HepG2 (cell line): ENCODE measurements around the gene SLC44A5. TPM values are rescaled to one million over a fixed set of nuclear protein-coding genes. Genes with fewer than 3 reads are reported as not detected.
A peak's percentile ranks its signal among the peaks of the same experiment; 100 is the strongest.

Source experiments
- ATAC-seq: fragments of 200-7000 bp; cut with Tn5 transposase; 3 replicates; pipeline ENCODE4 v1.9.1; 2020; ENCODE audit warnings: mild to moderate bottlenecking, moderate library complexity
- BruUV-seq: library from RNA; stranded (reverse); fragments of 400-500 nt; replicated peaks from 2 replicates; lab custom pipeline; 2021; lab: Mats Ljungman, UMichigan
- CTCF ChIA-PET: fragments of 300-600 bp; formaldehyde crosslinking; extraction: SDS; loops from one replicate; lab custom pipeline; 2021; ENCODE audit warnings: low total read pairs, inconsistent platforms, low intra/inter-chr PET ratio; lab: Yijun Ruan, JAX
- POLR2A ChIA-PET: fragments of 350-600 bp; sonication (Branson Sonifier 250); formaldehyde crosslinking; loops from one replicate; lab custom pipeline; 2020; ENCODE audit warnings: antibody characterized with exemption, inconsistent platforms; lab: Yijun Ruan, JAX
- DNase-seq: peaks from one replicate; pipeline ENCODE4 v3.0.0-alpha.2; 2015; ENCODE audit warnings: low spot score
- FAIRE-seq: peaks from 3 replicates; lab custom pipeline; 2011; peaks lifted over from hg19 to GRCh38; lab: Jason Lieb, UNC
- H2AFZ ChIP-seq: one replicate; pipeline ENCODE4 v1.6.1; 2011; ENCODE audit warnings: low read length, inconsistent platforms
- H3K27ac ChIP-seq: fragments of 300-600 bp; 3 replicates; pipeline ENCODE4 v1.8.0; 2011; ENCODE audit warnings: mixed run types, mild to moderate bottlenecking, mixed read lengths, low read length, inconsistent platforms; ENCODE audit not compliant: insufficient read depth; ENCODE audit errors: extremely low read length
- H3K27me3 ChIP-seq, 2 experiments: fragments of 200-600 bp in 1 of 2; 2 replicates in 1 of 2; 3 replicates in 1 of 2; pipeline versions ENCODE4 v1.6.0 to v1.8.0; 2011; ENCODE audit warnings: low read length in 2 of 2, mild to moderate bottlenecking in 2 of 2, moderate library complexity in 2 of 2, inconsistent platforms in 1 of 2; ENCODE audit not compliant: insufficient read depth in 2 of 2, control insufficient read depth in 1 of 2
- H3K36me3 ChIP-seq, 2 experiments: fragments of 200-600 bp in 1 of 2; replicated peaks in 1 of 2; 2 replicates in 1 of 2; 3 replicates in 1 of 2; pipeline versions ENCODE4 v1.5.1 to v1.8.0; 2011; ENCODE audit warnings: low read length in 2 of 2, inconsistent platforms in 1 of 2; ENCODE audit not compliant: insufficient read depth in 2 of 2, control insufficient read depth in 1 of 2
- H3K4me1 ChIP-seq: 2 replicates; pipeline ENCODE4 v1.5.1; 2012; ENCODE audit warnings: low read length, inconsistent platforms; ENCODE audit not compliant: insufficient read depth
- H3K4me2 ChIP-seq: 2 replicates; pipeline ENCODE4 v1.6.0; 2011; ENCODE audit warnings: low read depth, low read length, inconsistent platforms
- H3K4me3 ChIP-seq, 3 experiments: fragments of 200-600 bp in 1 of 3; sonication (generic), shearing (Covaris generic) in 1 of 3; replicated peaks in 1 of 3; 2 replicates each; pipeline ENCODE4 v1.5.1; 2011 to 2016; ENCODE audit warnings: low read length in 3 of 3, inconsistent platforms in 2 of 3, low read depth in 2 of 3, mild to moderate bottlenecking in 2 of 3, control low read depth in 1 of 3, mixed read lengths in 1 of 3; ENCODE audit not compliant: insufficient read depth in 1 of 3
- H3K79me2 ChIP-seq: one replicate; pipeline ENCODE4 v1.6.1; 2011; ENCODE audit warnings: low read length, inconsistent platforms; ENCODE audit not compliant: insufficient read depth
- H3K9ac ChIP-seq: 2 replicates; pipeline ENCODE4 v1.6.0; 2011; ENCODE audit warnings: mild to moderate bottlenecking, low read depth, low read length, inconsistent platforms; ENCODE audit not compliant: insufficient read depth
- H3K9me3 ChIP-seq: 2 replicates; pipeline ENCODE4 v1.5.1; 2012; ENCODE audit warnings: mild to moderate bottlenecking, low read length
- H4K20me1 ChIP-seq: 2 replicates; pipeline ENCODE4 v1.6.0; 2011; ENCODE audit warnings: inconsistent platforms, mild to moderate bottlenecking, low read length, moderate library complexity; ENCODE audit not compliant: insufficient read depth
- AKAP8 ChIP-seq: sonication (generic); formaldehyde crosslinking; IDR thresholded peaks from 2 replicates; pipeline ENCODE4 v1.5.1; 2020; ENCODE audit warnings: mild to moderate bottlenecking, missing genetic modification reagents
- IKZF1 ChIP-seq: fragments of 450-650 bp; IDR thresholded peaks from 2 replicates; pipeline ENCODE4 v1.7.1; 2016
- LCORL ChIP-seq, 2 experiments: fragments of 450-650 bp in 1 of 2; sonication (generic) in 1 of 2; formaldehyde crosslinking in 1 of 2; IDR thresholded peaks; 2 replicates each; pipeline versions ENCODE4 v1.5.0 to v1.6.1; 2017 to 2020; ENCODE audit warnings: antibody characterized with exemption in 1 of 2, missing genetic modification reagents in 1 of 2
- MED1 ChIP-seq: sonication (generic); formaldehyde crosslinking; IDR thresholded peaks from 2 replicates; pipeline ENCODE4 v1.4.0; 2020; ENCODE audit warnings: missing genetic modification reagents
- MIER2 ChIP-seq: IDR thresholded peaks from 2 replicates; pipeline ENCODE4 v1.6.1; 2016; ENCODE audit warnings: missing biosample characterization, missing genetic modification reagents
- NFIC ChIP-seq: IDR thresholded peaks from 2 replicates; pipeline ENCODE4 v1.6.1; 2012; ENCODE audit warnings: mild to moderate bottlenecking, low read length, inconsistent platforms
- RAD21 ChIP-seq: fragments of 450-650 bp; formaldehyde crosslinking; IDR thresholded peaks from 2 replicates; pipeline ENCODE4 v1.5.0; 2020; ENCODE audit warnings: mild to moderate bottlenecking
- SAFB2 ChIP-seq: sonication (generic); formaldehyde crosslinking; IDR thresholded peaks from 2 replicates; pipeline ENCODE4 v1.5.1; 2020; ENCODE audit warnings: missing genetic modification reagents, low read depth, mild to moderate bottlenecking, borderline replicate concordance
- SMC3 ChIP-seq: IDR thresholded peaks from 2 replicates; pipeline ENCODE4 v1.6.1; 2011; ENCODE audit warnings: low read length, improper control_type of control experiment
- SRSF4 ChIP-seq: fragments of 200-400 bp; formaldehyde crosslinking; IDR thresholded peaks from one replicate; pipeline ENCODE4 v1.6.1; 2018; ENCODE audit warnings: mild to moderate bottlenecking, low read depth, low read length, moderate library complexity; ENCODE audit not compliant: poor library complexity, severe bottlenecking
- TCF7L2 ChIP-seq: IDR thresholded peaks from 2 replicates; pipeline ENCODE4 v1.6.1; 2011; ENCODE audit warnings: mild to moderate bottlenecking, low read depth, low read length, moderate library complexity
- TEAD3 ChIP-seq: optimal IDR thresholded peaks from 2 replicates; pipeline ENCODE3; 2016; ENCODE audit warnings: borderline replicate concordance
- ZNF382 ChIP-seq: sonication (generic); formaldehyde crosslinking; IDR thresholded peaks from 2 replicates; pipeline ENCODE4 v1.5.0; 2020; ENCODE audit warnings: missing genetic modification reagents, mild to moderate bottlenecking, borderline replicate concordance
- ZNF570 ChIP-seq: sonication (generic); formaldehyde crosslinking; IDR thresholded peaks from 2 replicates; pipeline ENCODE4 v1.4.0; 2020; ENCODE audit warnings: mild to moderate bottlenecking, missing genetic modification reagents, borderline replicate concordance
- WGBS: methylation state at CpG from one replicate; pipeline ENCODE4 v1.1.6; 2017; ENCODE audit warnings: low lambda C conversion rate; 5-methylcytosine and 5-hydroxymethylcytosine counted together
- in situ Hi-C: cut with HindIII; loops from 2 replicates; pipeline ENCODE4 v1.10.0; 2017; ENCODE audit warnings: low pct_unique_long_range_greater_than_20kb; ENCODE audit not compliant: extremely low pct_ligation_motif_present
- intact Hi-C: fragments of 100-400 bp; cut with micrococcal nuclease; formaldehyde crosslinking; loops from one replicate; pipeline ENCODE4 v1.10.0; 2022; ENCODE audit not compliant: unreplicated experiment
- polyA plus RNA-seq, 8 experiments: library from polyadenylated mRNA; depleted of rRNA in 3 of 8; stranded (reverse) in 7 of 8; unstranded in 1 of 8; fragments of >200 nt; fragmentation: Illumina TruSeq in 4 of 8; extraction: Trizol in 4 of 8; gene quantifications; 2 replicates each; pipeline versions ENCODE4 v1.2.1 to v1.2.3, GENCODE V29; 2011 to 2016; ENCODE audit warnings: low read depth in 4 of 8, missing spikeins in 1 of 8, mixed read lengths in 1 of 8; ENCODE audit not compliant: insufficient read depth in 1 of 8
- total RNA-seq, 5 experiments: library from RNA; depleted of rRNA; stranded (reverse); fragments of >200 nt; fragmentation: Illumina TruSeq; extraction: Trizol; gene quantifications; 2 replicates each; pipeline ENCODE4 v1.2.3, GENCODE V29; 2016; ENCODE audit warnings: low read depth in 1 of 5
- TF ChIP-seq, protein P1 (sequence below): sonication (generic); formaldehyde crosslinking; IDR thresholded peaks from 2 replicates; pipeline ENCODE4 v1.4.0; 2020; ENCODE audit warnings: mild to moderate bottlenecking, missing genetic modification reagents
- TF ChIP-seq, protein P2 (sequence below): IDR thresholded peaks from 2 replicates; pipeline ENCODE4 v1.6.1; 2012; ENCODE audit warnings: low read depth, low read length, improper control_type of control experiment
- TF ChIP-seq, protein P3 (sequence below): sonication (generic); formaldehyde crosslinking; IDR thresholded peaks from 2 replicates; pipeline ENCODE4 v1.5.0; 2020; ENCODE audit warnings: mild to moderate bottlenecking, missing genetic modification reagents, moderate library complexity

The SLC44A5 gene
- total and polyA plus RNA-seq, 2 of the 13 experiments (the other 11 are each of a cell fraction or from before 2014, with no cell fraction given), result 8.0 to 16.0 TPM

DNA sequence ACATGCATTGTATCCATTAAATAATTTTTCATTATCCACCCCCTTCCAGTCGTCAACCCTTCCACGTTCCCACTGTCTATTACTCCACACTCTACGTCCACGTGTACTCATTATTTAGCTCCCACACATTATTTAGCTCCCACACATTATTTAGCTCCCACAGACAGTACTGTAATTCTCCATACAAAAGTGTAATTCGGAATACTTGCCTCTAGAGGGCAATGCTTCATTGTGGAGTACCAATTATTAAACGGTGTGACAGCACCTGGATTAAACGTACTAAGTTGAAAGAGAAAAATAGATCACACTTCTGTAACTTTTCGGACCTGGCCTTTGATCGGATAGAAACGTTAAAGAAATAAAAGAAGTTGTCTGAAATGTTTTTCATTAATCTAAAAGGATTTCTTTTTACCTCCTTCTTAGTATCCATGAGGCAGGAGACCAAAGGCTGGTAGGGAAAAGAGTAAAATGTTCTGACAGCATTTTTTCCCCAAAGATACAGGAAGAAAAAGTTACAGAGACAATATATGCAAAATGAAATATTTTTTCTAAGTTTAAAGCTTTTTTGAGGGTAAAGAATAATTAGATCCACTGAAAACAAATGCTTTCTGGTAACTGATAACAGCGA, 377.5 kb downstream of the SLC44A5 start:
- peak; percentile 68 for FAIRE-seq
- TF ChIP-seq, protein P1, sequence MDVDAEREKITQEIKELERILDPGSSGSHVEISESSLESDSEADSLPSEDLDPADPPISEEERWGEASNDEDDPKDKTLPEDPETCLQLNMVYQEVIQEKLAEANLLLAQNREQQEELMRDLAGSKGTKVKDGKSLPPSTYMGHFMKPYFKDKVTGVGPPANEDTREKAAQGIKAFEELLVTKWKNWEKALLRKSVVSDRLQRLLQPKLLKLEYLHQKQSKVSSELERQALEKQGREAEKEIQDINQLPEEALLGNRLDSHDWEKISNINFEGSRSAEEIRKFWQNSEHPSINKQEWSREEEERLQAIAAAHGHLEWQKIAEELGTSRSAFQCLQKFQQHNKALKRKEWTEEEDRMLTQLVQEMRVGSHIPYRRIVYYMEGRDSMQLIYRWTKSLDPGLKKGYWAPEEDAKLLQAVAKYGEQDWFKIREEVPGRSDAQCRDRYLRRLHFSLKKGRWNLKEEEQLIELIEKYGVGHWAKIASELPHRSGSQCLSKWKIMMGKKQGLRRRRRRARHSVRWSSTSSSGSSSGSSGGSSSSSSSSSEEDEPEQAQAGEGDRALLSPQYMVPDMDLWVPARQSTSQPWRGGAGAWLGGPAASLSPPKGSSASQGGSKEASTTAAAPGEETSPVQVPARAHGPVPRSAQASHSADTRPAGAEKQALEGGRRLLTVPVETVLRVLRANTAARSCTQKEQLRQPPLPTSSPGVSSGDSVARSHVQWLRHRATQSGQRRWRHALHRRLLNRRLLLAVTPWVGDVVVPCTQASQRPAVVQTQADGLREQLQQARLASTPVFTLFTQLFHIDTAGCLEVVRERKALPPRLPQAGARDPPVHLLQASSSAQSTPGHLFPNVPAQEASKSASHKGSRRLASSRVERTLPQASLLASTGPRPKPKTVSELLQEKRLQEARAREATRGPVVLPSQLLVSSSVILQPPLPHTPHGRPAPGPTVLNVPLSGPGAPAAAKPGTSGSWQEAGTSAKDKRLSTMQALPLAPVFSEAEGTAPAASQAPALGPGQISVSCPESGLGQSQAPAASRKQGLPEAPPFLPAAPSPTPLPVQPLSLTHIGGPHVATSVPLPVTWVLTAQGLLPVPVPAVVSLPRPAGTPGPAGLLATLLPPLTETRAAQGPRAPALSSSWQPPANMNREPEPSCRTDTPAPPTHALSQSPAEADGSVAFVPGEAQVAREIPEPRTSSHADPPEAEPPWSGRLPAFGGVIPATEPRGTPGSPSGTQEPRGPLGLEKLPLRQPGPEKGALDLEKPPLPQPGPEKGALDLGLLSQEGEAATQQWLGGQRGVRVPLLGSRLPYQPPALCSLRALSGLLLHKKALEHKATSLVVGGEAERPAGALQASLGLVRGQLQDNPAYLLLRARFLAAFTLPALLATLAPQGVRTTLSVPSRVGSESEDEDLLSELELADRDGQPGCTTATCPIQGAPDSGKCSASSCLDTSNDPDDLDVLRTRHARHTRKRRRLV, result no peak
- peak; percentile 90 for TF ChIP-seq TEAD3
- no peak for TF ChIP-seq AKAP8
- TF ChIP-seq SMC3, result peak; percentile 17; the same call in 1 of the 2 replicates
- no peak for TF ChIP-seq SAFB2
- TF ChIP-seq LCORL (IDR thresholded peaks at IDR 0.05), result no peak
- TF ChIP-seq LCORL (CRISPR knock-in tag; IDR thresholded peaks at IDR 0.05), result no peak
- TF ChIP-seq ZNF382 (CRISPR knock-in tag), result no peak
- no peak for TF ChIP-seq MIER2 (CRISPR knock-in tag)
- no peak for TF ChIP-seq IKZF1
- no peak for TF ChIP-seq TCF7L2
- 0 out of 2 replicates have a peak, but pooled peaks have one; percentile 29 for TF ChIP-seq RAD21 (CRISPR knock-in tag)
- TF ChIP-seq, protein P2, sequence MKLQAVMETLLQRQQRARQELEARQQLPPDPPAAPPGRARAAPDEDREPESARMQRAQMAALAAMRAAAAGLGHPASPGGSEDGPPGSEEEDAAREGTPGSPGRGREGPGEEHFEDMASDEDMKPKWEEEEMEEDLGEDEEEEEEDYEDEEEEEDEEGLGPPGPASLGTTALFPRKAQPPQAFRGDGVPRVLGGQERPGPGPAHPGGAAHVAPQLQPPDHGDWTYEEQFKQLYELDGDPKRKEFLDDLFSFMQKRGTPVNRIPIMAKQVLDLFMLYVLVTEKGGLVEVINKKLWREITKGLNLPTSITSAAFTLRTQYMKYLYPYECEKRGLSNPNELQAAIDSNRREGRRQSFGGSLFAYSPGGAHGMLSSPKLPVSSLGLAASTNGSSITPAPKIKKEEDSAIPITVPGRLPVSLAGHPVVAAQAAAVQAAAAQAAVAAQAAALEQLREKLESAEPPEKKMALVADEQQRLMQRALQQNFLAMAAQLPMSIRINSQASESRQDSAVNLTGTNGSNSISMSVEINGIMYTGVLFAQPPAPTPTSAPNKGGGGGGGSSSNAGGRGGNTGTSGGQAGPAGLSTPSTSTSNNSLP, result peak; percentile 72
- TF ChIP-seq SRSF4, result no peak
- TF ChIP-seq, protein P3, sequence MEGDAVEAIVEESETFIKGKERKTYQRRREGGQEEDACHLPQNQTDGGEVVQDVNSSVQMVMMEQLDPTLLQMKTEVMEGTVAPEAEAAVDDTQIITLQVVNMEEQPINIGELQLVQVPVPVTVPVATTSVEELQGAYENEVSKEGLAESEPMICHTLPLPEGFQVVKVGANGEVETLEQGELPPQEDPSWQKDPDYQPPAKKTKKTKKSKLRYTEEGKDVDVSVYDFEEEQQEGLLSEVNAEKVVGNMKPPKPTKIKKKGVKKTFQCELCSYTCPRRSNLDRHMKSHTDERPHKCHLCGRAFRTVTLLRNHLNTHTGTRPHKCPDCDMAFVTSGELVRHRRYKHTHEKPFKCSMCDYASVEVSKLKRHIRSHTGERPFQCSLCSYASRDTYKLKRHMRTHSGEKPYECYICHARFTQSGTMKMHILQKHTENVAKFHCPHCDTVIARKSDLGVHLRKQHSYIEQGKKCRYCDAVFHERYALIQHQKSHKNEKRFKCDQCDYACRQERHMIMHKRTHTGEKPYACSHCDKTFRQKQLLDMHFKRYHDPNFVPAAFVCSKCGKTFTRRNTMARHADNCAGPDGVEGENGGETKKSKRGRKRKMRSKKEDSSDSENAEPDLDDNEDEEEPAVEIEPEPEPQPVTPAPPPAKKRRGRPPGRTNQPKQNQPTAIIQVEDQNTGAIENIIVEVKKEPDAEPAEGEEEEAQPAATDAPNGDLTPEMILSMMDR (CRISPR knock-in tag), result peak; percentile 72
- TF ChIP-seq MED1 (CRISPR knock-in tag), result no peak
- TF ChIP-seq NFIC, result no peak
- TF ChIP-seq ZNF570 (CRISPR knock-in tag), result no peak

More for the DNA sequence above, 377.5 kb downstream of the SLC44A5 start:
- Histone ChIP-seq H4K20me1 (no peaks in the 10 kb centered on the region), H2AFZ (no peak overlapping the region), H3K4me3 (no peak overlapping the region), H3K79me2 (no peaks in the 10 kb centered on the region), H3K9me3 (no peaks in the 10 kb centered on the region), H3K27ac (no peak overlapping the region), H3K36me3 (no peaks in the 10 kb centered on the region), H3K9ac (no peak overlapping the region), H3K4me1 (no peaks in the 10 kb centered on the region), H3K27me3 (no peaks in the 10 kb centered on the region), H3K4me2 (no peak overlapping the region)
- no TSS peak for BruUV-seq
- WGBS, result 22% methylated on average over 11 of the region's 11 CpGs
- ChIA-PET POLR2A (no interaction called here), CTCF (interaction anchor here (0.8 kb wide), 1 partner anchor 399 kb away, joined by 4 read pairs; no protein-coding TSS in a partner anchor)
- ATAC-seq (peak; percentile 91), DNase-seq (peak; percentile 38)
- in situ Hi-C loops (loop anchor here (25.0 kb wide), 1 partner anchor 404 kb away; no protein-coding TSS in a partner anchor), intact Hi-C loops (loop anchor here (1.0 kb wide), 1 partner anchor 399 kb away; no protein-coding TSS in a partner anchor)
